ENCODE results near the gene SLC12A5.

The SLC12A5 gene

GRCh38 chr20:46040902-46041535 is 12.0 kb downstream of the SLC12A5 start:
- TF ChIP-seq TAF1 (IDR thresholded peaks at IDR 0.05; ENCODE audit: borderline replicate concordance, insufficient read depth, low read length) = no peak
- TF ChIP-seq SIN3A (IDR thresholded peaks at IDR 0.05; ENCODE audit: borderline replicate concordance, insufficient read depth, low read length) = no peak
- TF ChIP-seq POLR2AphosphoS5 (IDR thresholded peaks at IDR 0.05; ENCODE audit: low read depth, low read length) = no peak
- TF ChIP-seq REST (IDR thresholded peaks at IDR 0.05; ENCODE audit: insufficient read depth in 1 of 2, low read depth in 2 of 2, low read length in 2 of 2) = peak; percentile 96 to 98
- no peak for TF ChIP-seq FOXP2 (optimal IDR thresholded peaks at IDR 0.05; ENCODE audit: borderline replicate concordance, extremely low read depth, extremely low read length, insufficient read depth)

GRCh38 chr20:46043556-46043955 is 14.5 kb downstream of the SLC12A5 start:
- no peak for TF ChIP-seq FOXP2 (optimal IDR thresholded peaks at IDR 0.05; ENCODE audit: borderline replicate concordance, extremely low read depth, extremely low read length, insufficient read depth)
- TF ChIP-seq TAF1 (IDR thresholded peaks at IDR 0.05; ENCODE audit: borderline replicate concordance, insufficient read depth, low read length) = no peak
- TF ChIP-seq REST (IDR thresholded peaks at IDR 0.05; ENCODE audit: insufficient read depth in 1 of 2, low read depth in 2 of 2, low read length in 2 of 2) = no peak
- TF ChIP-seq SIN3A (IDR thresholded peaks at IDR 0.05; ENCODE audit: borderline replicate concordance, insufficient read depth, low read length) = no peak
- no peak for TF ChIP-seq POLR2AphosphoS5 (IDR thresholded peaks at IDR 0.05; ENCODE audit: low read depth, low read length)

GRCh38 chr20:46044896-46045295 is 15.9 kb downstream of the SLC12A5 start:
- no peak for TF ChIP-seq FOXP2 (optimal IDR thresholded peaks at IDR 0.05; ENCODE audit: borderline replicate concordance, extremely low read depth, extremely low read length, insufficient read depth)
- TF ChIP-seq REST (IDR thresholded peaks at IDR 0.05; ENCODE audit: insufficient read depth in 1 of 2, low read depth in 2 of 2, low read length in 2 of 2) = no peak
- TF ChIP-seq POLR2AphosphoS5 (IDR thresholded peaks at IDR 0.05; ENCODE audit: low read depth, low read length) = no peak
- TF ChIP-seq SIN3A (IDR thresholded peaks at IDR 0.05; ENCODE audit: borderline replicate concordance, insufficient read depth, low read length) = no peak
- no peak for TF ChIP-seq TAF1 (IDR thresholded peaks at IDR 0.05; ENCODE audit: borderline replicate concordance, insufficient read depth, low read length)

- TF ChIP-seq POLR2AphosphoS5 (IDR thresholded peaks at IDR 0.05; ENCODE audit: low read depth, low read length) = no peak
- no peak for TF ChIP-seq REST (IDR thresholded peaks at IDR 0.05; ENCODE audit: insufficient read depth in 1 of 2, low read depth in 2 of 2, low read length in 2 of 2)
- no peak for TF ChIP-seq SIN3A (IDR thresholded peaks at IDR 0.05; ENCODE audit: borderline replicate concordance, insufficient read depth, low read length)
- no peak for TF ChIP-seq TAF1 (IDR thresholded peaks at IDR 0.05; ENCODE audit: borderline replicate concordance, insufficient read depth, low read length)
- TF ChIP-seq FOXP2 (optimal IDR thresholded peaks at IDR 0.05; ENCODE audit: borderline replicate concordance, extremely low read depth, extremely low read length, insufficient read depth) = no peak
These were observed 17.7 kb downstream of the SLC12A5 start for GRCh38 chr20:46046588-46047310.
